Stomach (tissue), 4 donors: ENCODE measurements around the gene KCNQ1.

Experiments used
- CTCF ChIP-seq, 7 experiments: fragments of 450-650 bp in 4 of 7; fragments of 200-600 bp in 3 of 7; sonication (generic) in 3 of 7; IDR thresholded peaks; one replicate each; pipeline ENCODE4 v1.5.1; 2016 to 2019; ENCODE audit warnings: antibody characterized with exemption in 7 of 7, control low read depth in 2 of 7, mild to moderate bottlenecking in 1 of 7
- POLR2A ChIP-seq, 4 donors: fragments of 450-650 bp; IDR thresholded peaks; one replicate each; pipeline ENCODE4 v1.6.1; 2016; ENCODE audit warnings: antibody characterized with exemption in 4 of 4, control low read depth in 2 of 4, mild to moderate bottlenecking in 1 of 4, moderate library complexity in 1 of 4
- POLR2AphosphoS5 ChIP-seq, 3 donors: sonication (generic); formaldehyde crosslinking; IDR thresholded peaks; one replicate each; pipeline ENCODE4 v1.6.1; 2016; ENCODE audit warnings: antibody characterized with exemption in 3 of 3

- no peak for TF ChIP-seq POLR2A (IDR thresholded peaks at IDR 0.05)
- TF ChIP-seq CTCF (IDR thresholded peaks at IDR 0.05), result no peak
- TF ChIP-seq POLR2AphosphoS5 (IDR thresholded peaks at IDR 0.05), result no peak
These were observed 49.5 kb upstream of the KCNQ1 start for GRCh38 chr11:2395211-2395730.
